Type B pancreatic cell (in vitro differentiated cells): ENCODE measurements around the gene ELF3. TPM values are rescaled to one million over a fixed set of nuclear protein-coding genes. Genes with fewer than 3 reads are reported as not detected.
A peak's percentile ranks its signal among the peaks of the same experiment; 100 is the strongest.
"Not testable (repeated sequence)": the region's sequence is repeated elsewhere in the genome, so short reads cannot be mapped to it uniquely, and the experiment has no call there.

Source experiments
- DNase-seq: peaks from one replicate; pipeline ENCODE4 v3.0.0; 2021; ENCODE audit warnings: mixed read lengths; ENCODE audit not compliant: unreplicated experiment; ENCODE audit errors: extremely low spot score
- H3K27ac Mint-ChIP-seq: 2 replicates; pipeline ENCODE4 v1.8.0; 2021; ENCODE audit warnings: mild to moderate bottlenecking, mixed read lengths
- H3K27me3 Mint-ChIP-seq: 2 replicates; pipeline ENCODE4 v1.8.0; 2021; ENCODE audit warnings: mixed read lengths
- H3K36me3 Mint-ChIP-seq: 2 replicates; pipeline ENCODE4 v1.8.0; 2021; ENCODE audit warnings: mixed read lengths
- H3K4me1 Mint-ChIP-seq: one replicate; pipeline ENCODE4 v1.8.0; 2021; ENCODE audit warnings: mixed read lengths; ENCODE audit not compliant: unreplicated experiment
- H3K4me3 Mint-ChIP-seq: 2 replicates; pipeline ENCODE4 v1.8.0; 2021; ENCODE audit warnings: mild to moderate bottlenecking, mixed read lengths
- H3K9me3 Mint-ChIP-seq: 2 replicates; pipeline ENCODE4 v1.8.0; 2021; ENCODE audit warnings: mixed read lengths
- CTCF ChIP-seq: fragments of 200-600 bp; sonication (generic); conservative IDR thresholded peaks from 2 replicates; pipeline ENCODE4 v1.5.0; 2021; ENCODE audit warnings: antibody characterized with exemption, mild to moderate bottlenecking
- total RNA-seq: library from RNA; stranded (reverse); gene quantifications from 2 replicates; pipeline ENCODE4 v1.2.1, GENCODE V29; 2021; ENCODE audit warnings: low replicate concordance

Gene ELF3
- total RNA-seq, 1 donor from 2014 or later: 237 TPM

GRCh38 chr1:202054094-202054493 is 43.7 kb downstream of the ELF3 start:
- Mint-ChIP-seq H3K36me3 (no peaks in the 10 kb centered on the region), H3K4me1 (peaks cover 14% of the 10 kb centered on the region), H3K27me3 (no peaks in the 10 kb centered on the region), H3K9me3 (no peaks in the 10 kb centered on the region), H3K4me3 (no peak overlapping the region), H3K27ac (no peak overlapping the region)
- TF ChIP-seq CTCF: no peak
- no peak for DNase-seq

DNA sequence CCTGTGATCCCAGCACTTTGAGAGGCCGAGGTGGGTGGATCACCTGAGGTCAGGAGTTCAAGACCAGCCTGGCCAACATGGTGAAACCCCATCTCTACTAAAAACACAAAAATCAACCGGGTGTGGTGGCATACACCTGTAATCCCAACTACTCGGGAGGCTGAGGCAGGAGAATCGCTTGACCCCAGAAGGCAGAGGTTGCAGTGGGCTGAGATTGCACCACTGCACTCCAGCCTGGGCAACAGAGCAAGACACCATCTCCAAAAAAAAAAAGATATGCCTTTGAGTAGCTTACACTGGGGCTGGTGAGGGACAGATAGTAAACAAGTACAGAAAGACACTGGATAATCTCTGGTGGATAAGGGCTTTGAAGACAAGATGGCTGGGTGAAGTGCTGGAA is 44.3 kb downstream of the ELF3 start:
- H3K27ac Mint-ChIP-seq: peak overlapping the region; percentile 85
- not testable (repeated sequence) for H3K27me3 Mint-ChIP-seq, DNase-seq, H3K9me3 Mint-ChIP-seq, H3K36me3 Mint-ChIP-seq, H3K4me3 Mint-ChIP-seq
- peaks cover 14% of the 10 kb centered on the region for H3K4me1 Mint-ChIP-seq

DNA sequence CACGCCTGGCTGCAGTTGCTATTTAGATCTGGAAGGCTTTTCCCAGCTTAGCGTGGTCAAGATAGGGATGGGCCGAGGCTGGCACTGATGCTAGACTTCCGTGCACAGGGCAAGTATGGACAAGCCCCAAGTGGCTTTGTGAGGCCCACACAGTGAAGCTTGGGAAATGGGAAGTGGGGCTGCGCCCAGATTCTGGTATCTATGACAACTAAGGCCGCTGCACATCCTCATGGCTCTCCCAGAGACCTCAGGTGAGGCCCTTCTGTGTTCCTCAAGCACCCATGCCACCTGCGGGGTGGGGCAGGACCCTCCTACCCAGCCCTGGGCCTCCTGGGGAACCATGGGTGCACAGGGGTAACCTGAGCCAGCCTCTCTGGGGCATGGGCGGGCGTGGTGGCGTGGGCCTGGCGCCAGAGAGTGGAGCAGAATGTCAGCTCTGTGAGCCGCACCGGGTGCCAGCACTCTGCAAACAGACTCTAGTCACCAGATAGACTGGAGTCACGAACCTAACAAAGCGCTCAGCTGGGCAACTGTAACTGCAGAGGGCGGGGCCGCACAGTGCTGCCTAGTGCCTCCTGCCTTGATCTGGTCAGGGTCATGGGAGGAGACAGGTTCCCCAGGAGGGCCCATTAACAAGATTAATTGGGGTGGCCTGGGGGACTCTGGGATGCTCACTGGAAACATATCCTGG is 46.4 kb downstream of the ELF3 start:
- Mint-ChIP-seq H3K27me3 (no peaks in the 10 kb centered on the region), H3K36me3 (no peaks in the 10 kb centered on the region), H3K9me3 (no peaks in the 10 kb centered on the region), H3K27ac (peak overlapping the region; percentile 89), H3K4me3 (no peak overlapping the region), H3K4me1 (peaks cover 14% of the 10 kb centered on the region)
- DNase-seq: no peak
- TF ChIP-seq CTCF: no peak

- not testable (repeated sequence) for H3K9me3 Mint-ChIP-seq, H3K36me3 Mint-ChIP-seq, H3K27me3 Mint-ChIP-seq, DNase-seq, H3K4me3 Mint-ChIP-seq
- Mint-ChIP-seq H3K4me1 (peaks cover 14% of the 10 kb centered on the region), H3K27ac (peak overlapping the region; percentile 89)
These were observed 46.9 kb downstream of the ELF3 start for GRCh38 chr1:202057335-202057704.

DNA sequence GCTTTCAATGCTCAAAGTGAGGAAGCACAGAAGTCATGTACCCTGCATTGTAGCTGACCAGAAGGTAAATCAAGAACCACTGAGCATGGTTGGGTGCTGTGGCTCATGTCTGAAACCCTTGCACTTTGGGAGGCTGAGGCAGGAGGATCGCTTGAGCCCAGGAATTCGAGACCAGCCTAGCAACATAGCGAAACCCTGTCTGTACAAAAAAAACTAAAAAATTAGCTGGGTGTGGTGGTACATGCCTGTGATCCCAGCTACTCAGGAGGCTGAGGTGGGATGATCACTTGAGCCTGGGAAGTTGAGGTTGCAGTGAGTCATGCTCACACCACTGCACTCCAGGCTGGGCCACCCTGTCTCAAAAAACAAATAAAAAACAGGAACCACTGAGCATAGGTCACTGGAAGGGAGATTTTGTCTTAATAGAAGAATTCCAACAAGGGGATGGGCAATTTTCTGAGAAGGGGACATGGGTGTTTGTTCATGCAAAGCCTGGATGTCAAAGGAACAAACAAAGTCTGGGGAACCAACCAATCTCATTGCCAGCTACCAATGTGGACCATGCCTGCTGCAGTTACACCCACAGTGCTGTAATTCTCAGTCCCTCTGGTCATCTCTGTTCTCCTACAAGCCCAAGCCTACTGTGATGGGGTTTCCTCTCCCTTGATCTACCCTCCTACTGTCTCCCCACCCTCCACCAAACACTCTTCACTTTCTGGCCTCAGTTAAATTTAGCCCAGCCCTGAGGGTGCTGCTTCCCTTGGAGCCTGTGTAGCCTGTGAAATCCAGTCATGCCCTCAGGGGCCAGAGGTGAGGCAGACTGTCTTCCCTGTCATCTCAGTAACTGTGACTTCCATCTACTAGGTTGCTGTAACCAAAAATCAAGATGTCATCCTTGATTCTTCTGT is 47.9 kb downstream of the ELF3 start:
- Mint-ChIP-seq H3K36me3 (no peaks in the 10 kb centered on the region), H3K4me3 (peak overlapping the region; percentile 63), H3K27ac (peak overlapping the region; percentile 89), H3K4me1 (peaks cover 18% of the 10 kb centered on the region), H3K9me3 (no peaks in the 10 kb centered on the region), H3K27me3 (no peaks in the 10 kb centered on the region)
- DNase-seq: no peak
- no peak for TF ChIP-seq CTCF

GRCh38 chr1:202061055-202061454 is 50.7 kb downstream of the ELF3 start:
- Mint-ChIP-seq H3K36me3 (no peaks in the 10 kb centered on the region), H3K4me3 (no peak overlapping the region), H3K27me3 (no peaks in the 10 kb centered on the region), H3K27ac (no peak overlapping the region), H3K4me1 (peaks cover 15% of the 10 kb centered on the region), H3K9me3 (no peaks in the 10 kb centered on the region)
- no peak for DNase-seq
- no peak for TF ChIP-seq CTCF

- H3K27me3 Mint-ChIP-seq, H3K9me3 Mint-ChIP-seq, DNase-seq, H3K27ac Mint-ChIP-seq, H3K36me3 Mint-ChIP-seq, H3K4me3 Mint-ChIP-seq: not testable (repeated sequence)
- H3K4me1 Mint-ChIP-seq: peaks cover 14% of the 10 kb centered on the region
These were observed 51.4 kb downstream of the ELF3 start for GRCh38 chr1:202061787-202062186.

DNA sequence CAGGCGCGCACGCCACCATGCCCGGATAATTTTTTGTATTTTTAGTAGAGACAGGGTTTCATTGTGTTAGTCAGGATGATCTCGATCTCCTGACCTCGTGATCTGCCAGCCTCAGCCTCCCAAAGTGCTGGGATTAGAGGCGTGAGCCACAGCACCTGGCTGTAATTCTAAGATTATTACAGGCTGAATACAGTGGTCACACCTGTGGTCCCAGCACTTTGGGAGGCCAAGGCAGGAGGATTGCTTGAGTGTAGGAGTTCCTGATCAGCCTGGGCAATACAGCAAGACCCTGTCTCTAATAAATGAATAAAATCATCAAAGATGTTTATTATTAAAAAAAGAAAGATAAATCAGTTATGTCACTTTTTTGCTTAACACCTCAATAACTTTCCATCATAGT is 52.2 kb downstream of the ELF3 start:
- H3K36me3 Mint-ChIP-seq, H3K9me3 Mint-ChIP-seq, H3K27me3 Mint-ChIP-seq, H3K4me3 Mint-ChIP-seq, H3K27ac Mint-ChIP-seq, DNase-seq: not testable (repeated sequence)
- H3K4me1 Mint-ChIP-seq: peaks cover 10% of the 10 kb centered on the region
